ENCODE measurements around the gene ITGB1BP1. TPM values are rescaled to one million over a fixed set of nuclear protein-coding genes. Genes with fewer than 3 reads are reported as not detected.

Gene ITGB1BP1
- total RNA-seq, 3 donors from 2014 or later, result 34.7 to 78.3 (median 41.0) TPM

DNA sequence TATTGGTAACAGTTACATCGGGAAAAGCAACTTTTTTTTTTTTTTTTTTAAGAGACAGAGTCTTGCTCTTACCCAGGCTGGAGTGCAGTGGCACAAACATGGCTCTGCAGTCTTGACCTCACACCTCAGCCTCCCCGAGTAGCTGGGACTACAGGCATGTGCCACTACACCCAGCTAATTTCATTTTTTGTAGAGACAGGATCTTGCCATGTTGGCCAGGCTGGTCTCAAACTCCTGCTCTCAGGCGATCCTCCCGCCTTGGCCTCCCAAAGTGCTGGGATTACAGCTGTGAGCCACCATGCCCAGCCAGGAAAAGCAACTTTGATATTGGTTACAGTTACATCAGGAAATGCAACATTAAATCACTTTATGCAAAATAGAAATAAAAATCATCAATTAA lies 4.6 kb downstream of the ITGB1BP1 start:
- ATAC-seq (no peak), DNase-seq (no peak)
- no peaks in the 10 kb centered on the region for H3K9me3 ChIP-seq
- TF ChIP-seq, protein P1, sequence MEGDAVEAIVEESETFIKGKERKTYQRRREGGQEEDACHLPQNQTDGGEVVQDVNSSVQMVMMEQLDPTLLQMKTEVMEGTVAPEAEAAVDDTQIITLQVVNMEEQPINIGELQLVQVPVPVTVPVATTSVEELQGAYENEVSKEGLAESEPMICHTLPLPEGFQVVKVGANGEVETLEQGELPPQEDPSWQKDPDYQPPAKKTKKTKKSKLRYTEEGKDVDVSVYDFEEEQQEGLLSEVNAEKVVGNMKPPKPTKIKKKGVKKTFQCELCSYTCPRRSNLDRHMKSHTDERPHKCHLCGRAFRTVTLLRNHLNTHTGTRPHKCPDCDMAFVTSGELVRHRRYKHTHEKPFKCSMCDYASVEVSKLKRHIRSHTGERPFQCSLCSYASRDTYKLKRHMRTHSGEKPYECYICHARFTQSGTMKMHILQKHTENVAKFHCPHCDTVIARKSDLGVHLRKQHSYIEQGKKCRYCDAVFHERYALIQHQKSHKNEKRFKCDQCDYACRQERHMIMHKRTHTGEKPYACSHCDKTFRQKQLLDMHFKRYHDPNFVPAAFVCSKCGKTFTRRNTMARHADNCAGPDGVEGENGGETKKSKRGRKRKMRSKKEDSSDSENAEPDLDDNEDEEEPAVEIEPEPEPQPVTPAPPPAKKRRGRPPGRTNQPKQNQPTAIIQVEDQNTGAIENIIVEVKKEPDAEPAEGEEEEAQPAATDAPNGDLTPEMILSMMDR (IDR thresholded peaks at IDR 0.05), result no peak
- H3K4me3 ChIP-seq, result no peak overlapping the region
- H3K36me3 ChIP-seq (ENCODE audit: low read depth), result no peaks in the 10 kb centered on the region
- intact Hi-C loops (cut with DNase I, micrococcal nuclease), result no loop called here
- peaks cover 9% of the 10 kb centered on the region for H3K4me1 ChIP-seq (ENCODE audit: low read depth)

GRCh38 chr2:9417725-9418124 lies 5.6 kb downstream of the ITGB1BP1 start:
- no peak for DNase-seq
- TF ChIP-seq, protein P1 (IDR thresholded peaks at IDR 0.05), result no peak
- H3K9me3 ChIP-seq, result no peaks in the 10 kb centered on the region
- no peak overlapping the region for H3K4me3 ChIP-seq
- no peaks in the 10 kb centered on the region for H3K36me3 ChIP-seq (ENCODE audit: low read depth)
- ATAC-seq, result no peak
- intact Hi-C loops (cut with DNase I, micrococcal nuclease), result no loop called here
- H3K4me1 ChIP-seq (ENCODE audit: low read depth), result peaks cover 9% of the 10 kb centered on the region

DNA sequence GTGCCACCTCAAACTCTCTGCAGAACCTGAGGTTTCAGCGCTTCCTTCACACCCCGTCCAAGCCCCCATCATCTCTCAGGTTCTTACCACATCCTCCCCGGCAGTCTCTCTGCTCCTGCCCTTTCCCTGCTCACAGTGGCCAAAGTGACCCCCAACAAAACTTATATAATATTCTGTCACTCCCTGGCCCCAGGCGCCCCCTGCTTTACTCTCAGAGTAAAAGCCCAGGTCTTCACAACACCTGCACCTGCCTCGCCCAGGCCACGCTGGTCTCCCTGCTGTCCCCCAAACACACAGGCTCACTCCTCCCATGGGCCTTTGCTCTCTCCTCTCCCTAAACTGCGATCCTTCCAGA lies 6.4 kb downstream of the ITGB1BP1 start:
- TF ChIP-seq, protein P1 (IDR thresholded peaks at IDR 0.05), result no peak
- intact Hi-C loops (cut with DNase I, micrococcal nuclease), result no loop called here
- no peaks in the 10 kb centered on the region for H3K9me3 ChIP-seq
- no peak for ATAC-seq
- peaks cover 4% of the 10 kb centered on the region for H3K4me1 ChIP-seq (ENCODE audit: low read depth)
- DNase-seq, result no peak
- H3K36me3 ChIP-seq (ENCODE audit: low read depth), result no peaks in the 10 kb centered on the region
- H3K4me3 ChIP-seq, result no peak overlapping the region

GRCh38 chr2:9416267-9416961 lies 6.9 kb downstream of the ITGB1BP1 start:
- no peaks in the 10 kb centered on the region for H3K36me3 ChIP-seq (ENCODE audit: low read depth)
- intact Hi-C loops (cut with DNase I, micrococcal nuclease), result no loop called here
- H3K4me1 ChIP-seq (ENCODE audit: low read depth), result no peaks in the 10 kb centered on the region
- TF ChIP-seq, protein P1 (IDR thresholded peaks at IDR 0.05), result no peak
- no peak for ATAC-seq
- no peak for DNase-seq
- H3K9me3 ChIP-seq, result no peaks in the 10 kb centered on the region
- no peak overlapping the region for H3K4me3 ChIP-seq

DNA sequence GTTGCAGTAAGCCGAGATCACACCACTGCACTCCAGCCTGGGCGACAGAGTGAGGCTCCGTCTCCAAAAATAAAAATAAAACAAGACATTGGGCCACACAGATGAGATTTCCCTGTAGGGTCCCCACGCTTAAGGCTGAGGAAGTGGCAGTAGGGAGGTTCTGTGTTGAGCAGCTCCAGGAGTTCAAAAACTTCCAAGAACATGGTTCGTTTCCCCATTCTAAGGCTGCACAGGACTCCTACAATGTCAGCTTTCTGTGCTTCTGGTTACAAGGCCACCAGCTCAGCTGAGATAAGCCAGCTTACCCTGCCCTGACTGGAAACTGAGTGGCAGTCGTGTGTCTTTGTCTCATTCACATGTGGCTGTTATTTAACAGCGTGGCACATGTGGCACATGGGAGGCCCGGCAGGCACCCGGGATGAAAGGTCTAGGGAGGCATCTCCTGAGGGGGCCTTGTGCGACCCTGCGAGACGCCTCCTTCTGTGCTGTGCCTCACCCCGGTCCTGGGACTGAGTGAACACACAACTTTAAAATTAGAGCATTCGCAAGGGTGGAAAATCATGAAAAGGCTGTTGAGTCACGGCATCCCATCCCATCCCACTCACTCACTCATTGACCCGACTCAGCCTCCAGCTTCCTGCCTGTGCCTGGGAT lies 7.7 kb downstream of the ITGB1BP1 start:
- intact Hi-C loops (cut with DNase I, micrococcal nuclease), result no loop called here
- no peak for DNase-seq
- Histone ChIP-seq H3K4me1 (ENCODE audit: low read depth) (no peaks in the 10 kb centered on the region), H3K9me3 (no peaks in the 10 kb centered on the region), H3K36me3 (ENCODE audit: low read depth) (no peaks in the 10 kb centered on the region), H3K4me3 (no peak overlapping the region)
- TF ChIP-seq, protein P1 (IDR thresholded peaks at IDR 0.05), result no peak
- ATAC-seq, result no peak

All from mucosa of descending colon (tissue), 3 donors.